Endothelial cell (in vitro differentiated cells): ENCODE data around the gene ATP2A3. TPM values are rescaled to one million over a fixed set of nuclear protein-coding genes. Genes with fewer than 3 reads are reported as not detected.

Experiments used
- DNase-seq: peaks from one replicate; pipeline ENCODE4 v3.0.0; 2021; ENCODE audit warnings: low spot score
- H3K27ac Mint-ChIP-seq: one replicate; pipeline ENCODE4 v1.8.0; 2021; ENCODE audit warnings: mixed read lengths, inconsistent platforms; ENCODE audit not compliant: unreplicated experiment
- H3K27me3 Mint-ChIP-seq: one replicate; pipeline ENCODE4 v1.8.0; 2021; ENCODE audit warnings: mild to moderate bottlenecking, moderate library complexity, mixed read lengths, inconsistent platforms; ENCODE audit not compliant: unreplicated experiment
- H3K36me3 Mint-ChIP-seq: one replicate; pipeline ENCODE4 v1.8.0; 2021; ENCODE audit warnings: mild to moderate bottlenecking, low read depth, mixed read lengths, inconsistent platforms; ENCODE audit not compliant: unreplicated experiment
- H3K4me1 Mint-ChIP-seq: one replicate; pipeline ENCODE4 v1.8.0; 2021; ENCODE audit warnings: mild to moderate bottlenecking, mixed read lengths, inconsistent platforms; ENCODE audit not compliant: unreplicated experiment
- H3K4me3 Mint-ChIP-seq: one replicate; pipeline ENCODE4 v1.8.0; 2021; ENCODE audit warnings: mild to moderate bottlenecking, mixed read lengths, inconsistent platforms; ENCODE audit not compliant: unreplicated experiment
- H3K9me3 Mint-ChIP-seq: one replicate; pipeline ENCODE4 v1.8.0; 2021; ENCODE audit warnings: mixed read lengths, inconsistent platforms; ENCODE audit not compliant: unreplicated experiment
- total RNA-seq: library from RNA; stranded (reverse); fragmentation: NEBNext Ultra II Directional; extraction: Animal tissue kit (Norgen Biotek cat#: 25700); gene quantifications from one replicate; pipeline ENCODE4 v1.2.1, GENCODE V29; 2021; ENCODE audit not compliant: unreplicated experiment
- TF ChIP-seq, protein P1 (sequence below): fragments of 200-600 bp; sonication (generic); IDR thresholded peaks from one replicate; pipeline ENCODE4 v1.5.0; 2021; ENCODE audit warnings: antibody characterized with exemption; ENCODE audit not compliant: unreplicated experiment

ATP2A3 gene
- total RNA-seq, 1 donor from 2014 or later: 116 TPM

DNA sequence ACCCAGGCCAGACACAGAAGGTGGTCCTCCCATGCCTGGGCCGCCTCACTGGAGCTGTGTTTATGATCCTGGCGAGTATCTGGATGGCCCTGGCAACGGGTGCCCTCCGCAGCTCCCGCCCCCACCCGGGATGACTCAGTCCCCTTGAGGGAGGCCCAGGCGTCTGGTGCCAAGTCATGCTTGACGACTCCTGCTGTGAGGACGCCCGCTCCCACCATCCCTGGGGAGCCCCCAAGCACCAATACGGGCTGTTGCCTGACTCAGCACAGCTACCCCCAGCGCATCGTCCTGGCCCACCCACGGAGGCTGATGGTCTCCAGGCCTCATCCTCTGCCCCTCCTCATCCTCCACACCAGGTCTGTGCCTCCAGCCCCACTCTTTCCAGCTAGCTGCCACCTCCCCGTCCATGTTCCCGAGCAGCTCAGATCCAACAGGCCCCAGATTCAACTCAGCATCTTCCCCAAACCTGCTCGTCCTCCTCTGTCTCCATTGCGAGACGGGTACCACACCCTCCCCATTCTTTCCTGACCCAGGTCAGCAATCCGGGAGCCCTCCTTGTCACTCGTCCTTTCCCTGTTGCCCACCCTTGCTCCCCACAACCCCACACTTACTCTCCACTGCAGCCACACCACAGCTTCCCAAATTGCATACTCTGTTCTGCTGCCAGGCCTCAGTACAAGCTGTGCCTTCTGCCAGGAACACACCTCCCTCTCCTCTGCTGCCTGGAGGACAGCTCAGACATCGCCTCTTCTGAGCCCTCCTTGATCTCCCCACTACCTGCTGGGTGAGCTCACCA lies 74.0 kb downstream of the ATP2A3 start:
- no peak for DNase-seq

DNA sequence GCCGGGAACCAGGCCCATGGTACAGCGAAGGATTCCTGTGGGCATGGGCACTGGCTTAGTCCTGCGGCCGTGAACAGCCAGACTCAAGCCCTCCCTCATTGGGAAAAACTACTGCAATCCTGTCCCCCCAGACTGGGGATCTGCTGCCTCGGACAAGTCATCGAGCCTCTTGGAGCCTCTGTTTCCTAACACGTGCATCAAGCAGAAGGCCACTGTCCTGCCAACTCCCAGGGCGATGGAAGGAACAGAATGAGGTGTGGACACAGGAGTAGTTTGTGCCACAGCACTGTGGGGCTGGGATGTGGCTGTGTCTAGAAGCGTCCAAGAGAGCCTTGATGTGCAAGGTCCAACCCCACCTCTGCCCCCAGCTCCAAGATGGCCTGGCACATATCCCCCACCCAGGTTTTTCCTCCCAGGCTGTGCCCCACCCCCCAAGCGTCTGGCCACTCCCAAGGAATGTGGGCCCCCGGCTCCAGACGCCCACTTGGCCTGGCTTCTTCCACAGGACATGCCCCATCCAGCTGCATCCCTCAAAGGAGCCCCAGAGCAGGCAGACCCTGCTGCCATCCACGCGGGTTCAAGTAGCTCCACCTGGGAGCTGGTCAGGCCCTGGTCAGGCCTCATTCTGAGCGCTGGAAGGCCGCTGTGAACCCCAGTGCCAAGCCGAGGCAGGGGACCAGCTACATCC lies 74.8 kb downstream of the ATP2A3 start:
- Mint-ChIP-seq H3K4me1 (peaks cover 40% of the 10 kb centered on the region), H3K4me3 (no peak overlapping the region), H3K27me3 (peaks cover 26% of the 10 kb centered on the region), H3K9me3 (no peaks in the 10 kb centered on the region), H3K27ac (no peak overlapping the region), H3K36me3 (peaks cover 18% of the 10 kb centered on the region)
- no peak for DNase-seq
- TF ChIP-seq, protein P1, sequence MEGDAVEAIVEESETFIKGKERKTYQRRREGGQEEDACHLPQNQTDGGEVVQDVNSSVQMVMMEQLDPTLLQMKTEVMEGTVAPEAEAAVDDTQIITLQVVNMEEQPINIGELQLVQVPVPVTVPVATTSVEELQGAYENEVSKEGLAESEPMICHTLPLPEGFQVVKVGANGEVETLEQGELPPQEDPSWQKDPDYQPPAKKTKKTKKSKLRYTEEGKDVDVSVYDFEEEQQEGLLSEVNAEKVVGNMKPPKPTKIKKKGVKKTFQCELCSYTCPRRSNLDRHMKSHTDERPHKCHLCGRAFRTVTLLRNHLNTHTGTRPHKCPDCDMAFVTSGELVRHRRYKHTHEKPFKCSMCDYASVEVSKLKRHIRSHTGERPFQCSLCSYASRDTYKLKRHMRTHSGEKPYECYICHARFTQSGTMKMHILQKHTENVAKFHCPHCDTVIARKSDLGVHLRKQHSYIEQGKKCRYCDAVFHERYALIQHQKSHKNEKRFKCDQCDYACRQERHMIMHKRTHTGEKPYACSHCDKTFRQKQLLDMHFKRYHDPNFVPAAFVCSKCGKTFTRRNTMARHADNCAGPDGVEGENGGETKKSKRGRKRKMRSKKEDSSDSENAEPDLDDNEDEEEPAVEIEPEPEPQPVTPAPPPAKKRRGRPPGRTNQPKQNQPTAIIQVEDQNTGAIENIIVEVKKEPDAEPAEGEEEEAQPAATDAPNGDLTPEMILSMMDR: no peak

More for the DNA sequence above, 74.0 kb downstream of the ATP2A3 start:
- Mint-ChIP-seq H3K27ac (no peak overlapping the region), H3K27me3 (peaks cover 22% of the 10 kb centered on the region), H3K36me3 (peaks cover 11% of the 10 kb centered on the region), H3K4me1 (peaks cover 46% of the 10 kb centered on the region), H3K4me3 (no peak overlapping the region), H3K9me3 (no peaks in the 10 kb centered on the region)
- TF ChIP-seq, protein P1: no peak

DNA sequence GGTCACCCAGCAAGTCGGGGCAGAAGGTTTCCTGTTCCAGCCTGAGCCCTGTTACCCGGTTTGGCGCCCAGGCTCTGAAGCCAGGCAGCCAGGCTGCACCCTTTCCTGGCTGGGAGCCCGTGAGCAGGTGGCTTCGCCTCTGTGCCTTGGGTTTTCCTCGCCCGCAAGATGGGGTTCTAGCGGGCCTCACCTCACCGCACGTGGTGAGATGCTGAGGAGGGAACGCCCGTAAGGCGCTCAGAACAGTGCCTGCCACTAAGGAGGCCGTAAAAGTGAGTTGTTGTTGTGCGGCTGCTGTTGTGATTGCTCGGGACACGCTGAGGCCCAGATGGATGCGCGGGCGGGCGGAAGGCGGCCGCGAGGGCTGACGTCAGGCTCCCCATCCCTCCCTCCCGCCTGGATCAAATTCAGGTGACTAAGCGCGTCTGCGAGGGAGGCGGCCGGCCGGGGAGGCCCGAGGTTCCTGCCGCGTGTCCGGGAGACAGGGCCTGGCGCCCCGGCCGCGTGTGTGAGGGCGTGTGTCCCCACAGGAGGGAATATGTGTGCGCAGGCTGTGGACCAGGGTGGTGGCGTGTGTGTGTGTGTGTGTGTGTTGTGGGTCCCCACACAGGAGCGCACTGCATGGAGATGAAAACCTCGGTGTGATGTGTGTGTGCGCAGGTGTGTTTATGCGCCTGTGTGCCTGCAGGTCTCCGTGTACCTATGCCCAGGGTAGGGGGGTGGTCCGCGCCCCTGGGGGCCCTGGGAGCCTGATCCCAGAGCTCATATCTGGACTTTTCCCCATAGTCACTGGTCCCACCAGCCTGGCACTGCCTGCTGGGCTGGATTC lies 75.7 kb downstream of the ATP2A3 start:
- TF ChIP-seq, protein P1: no peak
- Mint-ChIP-seq H3K4me1 (peaks cover 31% of the 10 kb centered on the region), H3K4me3 (no peak overlapping the region), H3K27me3 (peaks cover 20% of the 10 kb centered on the region), H3K36me3 (peaks cover 12% of the 10 kb centered on the region), H3K9me3 (no peaks in the 10 kb centered on the region), H3K27ac (no peak overlapping the region)
- DNase-seq: no peak

DNA sequence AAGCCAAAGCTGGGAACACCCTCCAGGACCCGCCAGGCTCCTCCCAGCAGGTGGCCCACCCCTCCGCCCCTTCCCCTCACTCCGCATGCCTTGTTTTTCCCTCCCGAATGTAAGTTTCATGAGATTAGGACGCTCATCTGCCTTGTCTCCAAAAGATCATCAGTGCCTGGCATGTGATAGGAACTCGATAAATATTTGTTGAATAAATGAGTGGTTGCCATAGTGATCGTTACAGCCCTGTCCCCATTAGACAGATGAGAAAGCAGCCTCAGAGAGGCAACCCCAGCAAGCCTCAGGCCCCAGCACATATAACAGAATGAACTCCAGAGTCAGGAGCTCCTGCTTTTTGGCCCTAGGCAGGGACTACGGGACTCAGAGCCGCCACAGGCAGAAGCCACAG lies 76.4 kb downstream of the ATP2A3 start:
- peaks cover 22% of the 10 kb centered on the region for H3K27me3 Mint-ChIP-seq
- TF ChIP-seq, protein P1: no peak
- peaks cover 12% of the 10 kb centered on the region for H3K36me3 Mint-ChIP-seq
- no peaks in the 10 kb centered on the region for H3K9me3 Mint-ChIP-seq
- H3K27ac Mint-ChIP-seq: peak overlapping the region; percentile 79
- DNase-seq: no peak
- H3K4me1 Mint-ChIP-seq: peaks cover 29% of the 10 kb centered on the region
- no peak overlapping the region for H3K4me3 Mint-ChIP-seq
